Esophagus muscularis mucosa (tissue), 4 donors: ENCODE results near the gene LHPP. TPM values are rescaled to one million over a fixed set of nuclear protein-coding genes. Genes with fewer than 3 reads are reported as not detected.
A peak's percentile ranks its signal among the peaks of the same experiment; 100 is the strongest.

Experiments
- DNase-seq: peaks from one replicate; pipeline ENCODE4 v3.0.0-alpha.2; 2017; ENCODE audit errors: extremely low spot score
- H3K27ac ChIP-seq, 4 donors: fragments of 200-600 bp; sonication (generic); replicated peaks in 1 of 4; 1 replicate in 3 of 4; 2 replicates in 1 of 4; pipeline ENCODE4 v1.5.1; 2016 to 2019; ENCODE audit warnings: mild to moderate bottlenecking in 1 of 4
- H3K27me3 ChIP-seq, 4 donors: fragments of 200-600 bp; sonication (generic); one replicate each; pipeline versions ENCODE4 v1.5.1 to v1.6.0; 2016 to 2019
- H3K36me3 ChIP-seq, 4 donors: fragments of 200-600 bp; sonication (generic); one replicate each; pipeline ENCODE4 v1.5.1; 2016 to 2019
- H3K4me1 ChIP-seq, 4 donors: fragments of 200-600 bp; sonication (generic); one replicate each; pipeline ENCODE4 v1.5.1; 2016 to 2019
- H3K4me3 ChIP-seq, 4 donors: fragments of 200-600 bp; sonication (generic); 1 replicate in 2 of 4; 2 replicates in 2 of 4; pipeline ENCODE4 v1.5.1; 2016 to 2019; ENCODE audit warnings: mild to moderate bottlenecking in 4 of 4, moderate library complexity in 1 of 4
- H3K9me3 ChIP-seq, 4 donors: fragments of 200-600 bp; sonication (generic); 1 replicate in 3 of 4; 2 replicates in 1 of 4; pipeline ENCODE4 v1.5.1; 2016 to 2019
- EP300 ChIP-seq: sonication (generic); formaldehyde crosslinking; IDR thresholded peaks from one replicate; pipeline ENCODE4 v1.6.1; 2017; ENCODE audit warnings: antibody characterized with exemption
- POLR2A ChIP-seq: fragments of 450-650 bp; IDR thresholded peaks from one replicate; pipeline ENCODE4 v1.6.1; 2017; ENCODE audit warnings: antibody characterized with exemption, moderate library complexity, mild to moderate bottlenecking, low read depth
- POLR2AphosphoS5 ChIP-seq, 2 donors: sonication (generic); formaldehyde crosslinking; IDR thresholded peaks; one replicate each; pipeline ENCODE4 v1.6.1; 2017; ENCODE audit warnings: antibody characterized with exemption in 2 of 2
- WGBS: methylation state at CpG from one replicate; pipeline ENCODE4 v1.1.5; 2018; 5-methylcytosine and 5-hydroxymethylcytosine counted together
- intact Hi-C: fragments of 100-400 bp; cut with DNase I; formaldehyde crosslinking; loops from one replicate; pipeline ENCODE4 v1.15.1; 2023
- total RNA-seq, 4 donors: library from RNA; depleted of rRNA; stranded (reverse); fragments of >200 nt; gene quantifications; one replicate each; pipeline versions ENCODE4 v1.1.0 to v1.2.1, GENCODE V29; 2016
- TF ChIP-seq, protein P1 (sequence below), 3 experiments: fragments of 200-600 bp in 2 of 3; fragments of 450-650 bp in 1 of 3; sonication (generic) in 2 of 3; IDR thresholded peaks; one replicate each; pipeline ENCODE4 v1.5.1; 2017 to 2019; ENCODE audit warnings: antibody characterized with exemption in 3 of 3, mild to moderate bottlenecking in 2 of 3, moderate library complexity in 1 of 3

Gene LHPP
- total RNA-seq, 4 donors from 2014 or later, result 10.8 to 20.9 (median 15.7) TPM

- 90% methylated on average over 10 of the region's 14 CpGs for WGBS
- peaks cover 0 to 5% (median 2%) of the 10 kb centered on the region in 4 donors for H3K36me3 ChIP-seq
- no peak overlapping the region for H3K4me3 ChIP-seq
- H3K4me1 ChIP-seq, result peaks cover 59 to 88% (median 81%) of the 10 kb centered on the region in 4 donors
- H3K27me3 ChIP-seq, result no peaks in the 10 kb centered on the region
- DNase-seq, result no peak
- peak overlapping the region in 1 of 4 donors; percentile 35 for H3K27ac ChIP-seq
- no peak for TF ChIP-seq POLR2A
- TF ChIP-seq, protein P1, sequence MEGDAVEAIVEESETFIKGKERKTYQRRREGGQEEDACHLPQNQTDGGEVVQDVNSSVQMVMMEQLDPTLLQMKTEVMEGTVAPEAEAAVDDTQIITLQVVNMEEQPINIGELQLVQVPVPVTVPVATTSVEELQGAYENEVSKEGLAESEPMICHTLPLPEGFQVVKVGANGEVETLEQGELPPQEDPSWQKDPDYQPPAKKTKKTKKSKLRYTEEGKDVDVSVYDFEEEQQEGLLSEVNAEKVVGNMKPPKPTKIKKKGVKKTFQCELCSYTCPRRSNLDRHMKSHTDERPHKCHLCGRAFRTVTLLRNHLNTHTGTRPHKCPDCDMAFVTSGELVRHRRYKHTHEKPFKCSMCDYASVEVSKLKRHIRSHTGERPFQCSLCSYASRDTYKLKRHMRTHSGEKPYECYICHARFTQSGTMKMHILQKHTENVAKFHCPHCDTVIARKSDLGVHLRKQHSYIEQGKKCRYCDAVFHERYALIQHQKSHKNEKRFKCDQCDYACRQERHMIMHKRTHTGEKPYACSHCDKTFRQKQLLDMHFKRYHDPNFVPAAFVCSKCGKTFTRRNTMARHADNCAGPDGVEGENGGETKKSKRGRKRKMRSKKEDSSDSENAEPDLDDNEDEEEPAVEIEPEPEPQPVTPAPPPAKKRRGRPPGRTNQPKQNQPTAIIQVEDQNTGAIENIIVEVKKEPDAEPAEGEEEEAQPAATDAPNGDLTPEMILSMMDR (IDR thresholded peaks at IDR 0.05), result no peak
- TF ChIP-seq EP300, result no peak
- no peak for TF ChIP-seq POLR2AphosphoS5 (IDR thresholded peaks at IDR 0.05)
- intact Hi-C loops, result no loop called here
- H3K9me3 ChIP-seq, result no peaks in the 10 kb centered on the region
These were observed 189.8 kb downstream of the LHPP start for GRCh38 chr10:124651402-124651891.

DNA sequence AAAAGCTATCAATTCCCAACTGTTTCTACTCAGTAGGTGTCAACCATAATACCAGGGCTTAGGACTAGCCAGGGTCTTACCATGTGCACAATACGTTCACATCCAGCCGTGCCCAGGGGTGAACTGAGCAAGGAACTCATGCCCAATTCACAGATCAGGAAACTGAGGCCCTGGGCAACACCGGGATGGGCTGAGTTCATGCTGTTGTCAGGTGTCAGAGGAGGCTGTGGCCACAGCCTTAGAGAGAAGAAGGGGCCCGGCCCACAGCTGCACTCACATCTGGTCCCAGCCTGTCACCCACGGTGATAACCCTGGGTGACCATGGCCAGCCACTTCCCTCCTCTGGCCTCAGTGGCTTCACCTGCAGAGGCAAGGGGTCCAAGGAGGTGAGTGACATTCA, 190.6 kb downstream of the LHPP start:
- peaks cover 52 to 81% (median 73%) of the 10 kb centered on the region in 4 donors for H3K4me1 ChIP-seq

GRCh38 chr10:124652701-124653100, 191.1 kb downstream of the LHPP start:
- no peak for DNase-seq
- no peak overlapping the region for H3K4me3 ChIP-seq
- TF ChIP-seq POLR2A, result no peak
- no peak for TF ChIP-seq EP300
- TF ChIP-seq, protein P1 (IDR thresholded peaks at IDR 0.05), result no peak
- no peak for TF ChIP-seq POLR2AphosphoS5 (IDR thresholded peaks at IDR 0.05)
- peaks cover 0 to 6% (median 2%) of the 10 kb centered on the region in 4 donors for H3K36me3 ChIP-seq
- intact Hi-C loops, result no loop called here
- H3K27ac ChIP-seq, result no peak overlapping the region
- peaks cover 47 to 79% (median 69%) of the 10 kb centered on the region in 4 donors for H3K4me1 ChIP-seq
- WGBS, result 93% methylated on average over 5 of the region's 8 CpGs
- no peaks in the 10 kb centered on the region for H3K9me3 ChIP-seq
- H3K27me3 ChIP-seq, result no peaks in the 10 kb centered on the region

More for the DNA sequence above, 190.6 kb downstream of the LHPP start:
- H3K4me3 ChIP-seq, result no peak overlapping the region
- 100% methylated on average over 5 of the region's 5 CpGs for WGBS
- no peaks in the 10 kb centered on the region for H3K9me3 ChIP-seq
- intact Hi-C loops, result no loop called here
- no peak for DNase-seq
- no peak overlapping the region for H3K27ac ChIP-seq
- peaks cover 0 to 6% (median 2%) of the 10 kb centered on the region in 4 donors for H3K36me3 ChIP-seq
- H3K27me3 ChIP-seq, result no peaks in the 10 kb centered on the region
- TF ChIP-seq POLR2AphosphoS5 (IDR thresholded peaks at IDR 0.05), result no peak
- TF ChIP-seq POLR2A, result no peak
- no peak for TF ChIP-seq EP300
- TF ChIP-seq, protein P1 (IDR thresholded peaks at IDR 0.05), result no peak

- Histone ChIP-seq H3K27ac (peak overlapping the region in 3 of 4 donors; percentile 9 to 64 (median 35)), H3K27me3 (no peaks in the 10 kb centered on the region), H3K4me1 (peaks cover 41 to 79% (median 64%) of the 10 kb centered on the region in 4 donors), H3K36me3 (peaks cover 0 to 6% (median 2%) of the 10 kb centered on the region in 4 donors), H3K4me3 (no peak overlapping the region), H3K9me3 (no peaks in the 10 kb centered on the region)
- no peak for TF ChIP-seq POLR2AphosphoS5 (IDR thresholded peaks at IDR 0.05)
- no peak for TF ChIP-seq POLR2A
- TF ChIP-seq EP300, result no peak
- TF ChIP-seq, protein P1 (IDR thresholded peaks at IDR 0.05), result no peak
- DNase-seq, result no peak
- 98% methylated on average over 4 of the region's 7 CpGs for WGBS
- intact Hi-C loops, result no loop called here
These were observed 191.7 kb downstream of the LHPP start for GRCh38 chr10:124653311-124653710.
